NB4 (cell line): ENCODE results near the gene NATD1.
"Not testable (repeated sequence)": the region's sequence is repeated elsewhere in the genome, so short reads cannot be mapped to it uniquely, and the experiment has no call there.

Experiments
- DNase-seq: peaks from one replicate; pipeline ENCODE4 v3.0.0; 2010; ENCODE audit warnings: low read depth
- H3K4me3 ChIP-seq: one replicate; pipeline ENCODE4 v1.5.1; 2011; ENCODE audit warnings: mild to moderate bottlenecking, low read depth, low read length, moderate library complexity
- MYC ChIP-seq: IDR thresholded peaks from 2 replicates; pipeline ENCODE4 v1.6.1; 2011; ENCODE audit warnings: low read depth, low read length
- POLR2A ChIP-seq: IDR thresholded peaks from 2 replicates; pipeline ENCODE4 v1.6.1; 2011; ENCODE audit warnings: mild to moderate bottlenecking; ENCODE audit not compliant: insufficient read length; ENCODE audit errors: extremely low read depth
- TF ChIP-seq, protein P1 (sequence below): IDR thresholded peaks from one replicate; pipeline ENCODE4 v1.5.1; 2012; ENCODE audit warnings: low read depth, low read length
- TF ChIP-seq, protein P2 (sequence below): IDR thresholded peaks from 2 replicates; pipeline ENCODE4 v1.6.1; 2011; ENCODE audit warnings: low read depth, low read length

Gene NATD1

DNA sequence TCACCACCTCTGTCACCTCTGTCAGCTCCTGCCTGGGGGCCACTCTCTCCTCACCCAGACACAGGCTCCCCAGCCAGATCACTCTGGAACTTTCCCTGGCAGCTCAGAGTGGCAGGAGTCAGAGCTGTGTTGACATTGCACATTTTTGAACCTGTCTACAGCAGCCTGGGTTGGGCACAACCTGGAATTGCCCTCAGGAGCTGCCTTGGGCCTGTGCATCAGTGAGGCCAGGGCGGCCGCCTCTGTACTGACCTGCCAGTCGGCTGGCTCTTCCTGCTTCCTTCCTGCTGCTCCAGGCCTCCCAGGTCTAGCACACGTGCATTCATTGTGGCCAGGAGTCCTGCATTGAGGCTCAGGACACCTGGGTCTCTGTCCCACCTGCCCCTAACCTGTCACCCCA, 25.1 kb downstream of the NATD1 start:
- no peak for DNase-seq

DNA sequence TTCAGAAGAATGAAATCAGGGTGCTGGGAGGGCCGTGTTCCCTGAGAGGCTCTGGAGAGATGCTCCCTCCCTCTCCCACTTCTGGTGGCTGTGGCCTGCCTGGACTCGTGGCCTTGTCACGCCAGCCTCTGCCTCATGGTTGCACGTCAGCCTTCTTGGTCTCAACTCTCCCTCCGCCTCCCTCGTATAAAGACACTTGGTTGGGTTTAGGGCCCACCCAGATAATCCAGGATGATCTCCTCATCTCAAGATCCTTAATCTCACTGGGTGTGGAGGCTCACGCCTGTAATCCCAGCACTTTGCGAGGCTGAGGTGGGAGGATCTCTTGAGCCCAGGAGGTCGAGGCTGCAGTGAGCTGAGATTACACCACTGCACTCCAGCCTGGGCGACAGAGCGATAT, 25.9 kb downstream of the NATD1 start:
- not testable (repeated sequence) for H3K4me3 ChIP-seq, DNase-seq

More for the DNA sequence above, 25.1 kb downstream of the NATD1 start:
- TF ChIP-seq POLR2A (no peak), MYC (no peak)
- TF ChIP-seq, protein P1, sequence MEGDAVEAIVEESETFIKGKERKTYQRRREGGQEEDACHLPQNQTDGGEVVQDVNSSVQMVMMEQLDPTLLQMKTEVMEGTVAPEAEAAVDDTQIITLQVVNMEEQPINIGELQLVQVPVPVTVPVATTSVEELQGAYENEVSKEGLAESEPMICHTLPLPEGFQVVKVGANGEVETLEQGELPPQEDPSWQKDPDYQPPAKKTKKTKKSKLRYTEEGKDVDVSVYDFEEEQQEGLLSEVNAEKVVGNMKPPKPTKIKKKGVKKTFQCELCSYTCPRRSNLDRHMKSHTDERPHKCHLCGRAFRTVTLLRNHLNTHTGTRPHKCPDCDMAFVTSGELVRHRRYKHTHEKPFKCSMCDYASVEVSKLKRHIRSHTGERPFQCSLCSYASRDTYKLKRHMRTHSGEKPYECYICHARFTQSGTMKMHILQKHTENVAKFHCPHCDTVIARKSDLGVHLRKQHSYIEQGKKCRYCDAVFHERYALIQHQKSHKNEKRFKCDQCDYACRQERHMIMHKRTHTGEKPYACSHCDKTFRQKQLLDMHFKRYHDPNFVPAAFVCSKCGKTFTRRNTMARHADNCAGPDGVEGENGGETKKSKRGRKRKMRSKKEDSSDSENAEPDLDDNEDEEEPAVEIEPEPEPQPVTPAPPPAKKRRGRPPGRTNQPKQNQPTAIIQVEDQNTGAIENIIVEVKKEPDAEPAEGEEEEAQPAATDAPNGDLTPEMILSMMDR = no peak
- TF ChIP-seq, protein P2, sequence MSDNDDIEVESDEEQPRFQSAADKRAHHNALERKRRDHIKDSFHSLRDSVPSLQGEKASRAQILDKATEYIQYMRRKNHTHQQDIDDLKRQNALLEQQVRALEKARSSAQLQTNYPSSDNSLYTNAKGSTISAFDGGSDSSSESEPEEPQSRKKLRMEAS = no peak
- H3K4me3 ChIP-seq = no peak overlapping the region

DNA sequence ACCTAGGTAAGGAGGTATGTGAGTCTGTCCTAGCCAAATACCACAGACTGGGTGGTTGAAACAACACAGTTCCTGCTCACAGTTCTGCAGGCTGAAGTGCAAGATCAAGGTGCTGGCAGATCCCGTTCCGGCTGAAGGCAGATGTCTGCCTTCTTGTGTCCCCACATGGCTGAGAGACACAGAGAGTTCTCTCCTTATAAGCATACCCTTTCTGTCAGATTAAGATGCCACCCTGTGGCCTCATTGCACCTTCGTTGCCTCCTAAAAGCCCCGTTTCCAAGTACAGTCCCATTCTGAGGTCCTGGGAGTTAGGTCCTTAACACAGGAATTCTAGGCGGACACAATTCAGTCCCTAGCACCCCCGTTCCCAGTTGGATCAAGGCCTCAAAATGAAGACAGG, 30.1 kb downstream of the NATD1 start:
- DNase-seq = no peak
- TF ChIP-seq POLR2A (no peak), MYC (no peak)
- TF ChIP-seq, protein P2 = no peak
- TF ChIP-seq, protein P1 = no peak
- H3K4me3 ChIP-seq = no peak overlapping the region

DNA sequence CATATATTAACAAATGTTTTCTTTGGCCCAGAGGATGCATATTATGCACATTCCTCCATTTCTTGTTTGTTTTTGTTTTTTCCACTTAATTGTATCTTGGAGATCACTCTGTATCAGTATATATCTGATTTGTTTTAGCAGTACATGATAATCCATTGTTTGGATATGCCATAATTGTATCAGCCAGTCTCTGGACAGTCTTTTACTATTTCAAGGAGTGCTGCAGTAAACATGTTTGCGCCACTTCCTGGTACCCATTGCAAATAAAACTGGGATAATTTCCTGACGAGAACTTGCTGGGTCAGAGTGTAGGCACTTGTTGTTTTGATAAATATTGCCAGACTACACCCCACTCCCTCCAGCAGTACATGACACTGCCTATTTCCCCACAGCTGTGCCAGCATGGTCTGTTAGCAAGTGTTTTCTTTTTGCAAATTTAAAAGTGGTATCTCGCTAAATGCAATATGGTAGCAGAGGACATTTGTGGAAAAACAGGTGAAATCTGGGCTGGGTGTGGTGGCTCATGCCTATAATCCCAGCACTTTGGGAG, 34.3 kb downstream of the NATD1 start:
- no peak for TF ChIP-seq MYC
- TF ChIP-seq POLR2A = no peak
- TF ChIP-seq, protein P1 = no peak
- TF ChIP-seq, protein P2 = no peak
- no peak overlapping the region for H3K4me3 ChIP-seq

DNA sequence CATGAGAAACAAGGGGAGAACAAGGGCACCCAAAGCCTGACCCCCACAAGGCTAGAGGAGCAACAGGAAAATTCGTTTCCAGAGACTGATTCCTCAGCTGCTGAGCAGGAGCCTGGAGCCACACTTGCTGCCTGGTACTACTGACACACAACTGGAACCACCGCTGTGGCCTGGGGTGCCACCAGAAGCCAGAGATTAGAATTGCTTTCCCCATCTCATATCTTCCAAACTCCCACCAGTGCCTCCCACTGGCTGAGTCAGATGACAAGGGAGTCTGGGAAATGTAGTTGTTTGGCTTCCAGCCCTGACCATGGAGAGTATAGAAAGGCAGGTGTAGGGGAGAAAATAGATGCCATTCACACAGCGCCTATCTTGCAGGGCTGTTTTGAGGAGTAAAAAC, 35.1 kb downstream of the NATD1 start:
- no peak overlapping the region for H3K4me3 ChIP-seq
- TF ChIP-seq, protein P2 = no peak
- no peak for TF ChIP-seq MYC
- TF ChIP-seq, protein P1 = no peak
- TF ChIP-seq POLR2A = no peak
- peak; percentile 64 for DNase-seq

More for the DNA sequence above, 34.3 kb downstream of the NATD1 start:
- DNase-seq = no peak

DNA sequence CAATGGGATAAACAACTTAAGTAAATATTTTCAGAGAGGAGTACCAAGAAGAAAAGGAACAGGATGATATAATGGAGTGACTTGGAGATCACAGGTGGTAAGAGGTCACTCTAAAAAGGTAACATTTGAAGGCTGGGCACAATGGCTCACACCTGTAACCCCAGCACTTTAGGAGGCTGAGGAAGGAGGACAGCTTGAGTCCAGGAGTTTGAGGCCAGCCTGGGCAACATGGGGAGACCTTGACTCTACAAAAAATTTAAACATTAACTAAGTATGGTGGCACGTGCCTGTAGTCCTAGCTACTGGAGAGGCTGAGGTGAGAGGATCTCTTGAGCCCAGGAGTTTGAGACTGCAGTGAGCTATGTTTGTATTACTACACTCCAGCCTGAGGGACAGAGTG, 35.9 kb downstream of the NATD1 start:
- TF ChIP-seq, protein P1 = no peak
- no peak for TF ChIP-seq MYC
- TF ChIP-seq POLR2A = no peak
- TF ChIP-seq, protein P2 = no peak
- H3K4me3 ChIP-seq = no peak overlapping the region
- DNase-seq = no peak
